PFSK-1 (cell line): ENCODE data around the gene TAF11L14.
"Not testable (repeated sequence)": the region's sequence is repeated elsewhere in the genome, so short reads cannot be mapped to it uniquely, and the experiment has no call there.

Source experiments
- FOXP2 ChIP-seq: optimal IDR thresholded peaks from 2 replicates; pipeline ENCODE3; 2011; ENCODE audit warnings: borderline replicate concordance, control low read depth, inconsistent platforms; ENCODE audit not compliant: insufficient read depth; ENCODE audit errors: extremely low read length, extremely low read depth
- POLR2AphosphoS5 ChIP-seq: IDR thresholded peaks from 2 replicates; pipeline ENCODE4 v1.6.1; 2012; ENCODE audit warnings: low read depth, mild to moderate bottlenecking, control low read depth, low read length, moderate library complexity
- SIN3A ChIP-seq: IDR thresholded peaks from 2 replicates; pipeline ENCODE4 v1.6.1; 2012; ENCODE audit warnings: mild to moderate bottlenecking, low read length, moderate library complexity, borderline replicate concordance; ENCODE audit not compliant: insufficient read depth
- TAF1 ChIP-seq: IDR thresholded peaks from 2 replicates; pipeline ENCODE4 v1.6.1; 2012; ENCODE audit warnings: low read length, control low read depth, borderline replicate concordance; ENCODE audit not compliant: insufficient read depth
- TF ChIP-seq, protein P1 (sequence below), 2 experiments: IDR thresholded peaks; 2 replicates each; pipeline versions ENCODE4 v1.6.1 to v1.8.0; 2011 to 2012; ENCODE audit warnings: low read depth in 2 of 2, low read length in 2 of 2, control low read depth in 1 of 2, inconsistent platforms in 1 of 2, mild to moderate bottlenecking in 1 of 2, moderate library complexity in 1 of 2; ENCODE audit not compliant: insufficient read depth in 1 of 2

TAF11L14 gene

GRCh38 chr5:17603880-17604279 lies 30.4 kb upstream of the TAF11L14 start, which contains the start of gene TAF11L11:
Gene TAF11L11 (plus strand): TSS chr5:17604183.
- TF ChIP-seq, protein P1, sequence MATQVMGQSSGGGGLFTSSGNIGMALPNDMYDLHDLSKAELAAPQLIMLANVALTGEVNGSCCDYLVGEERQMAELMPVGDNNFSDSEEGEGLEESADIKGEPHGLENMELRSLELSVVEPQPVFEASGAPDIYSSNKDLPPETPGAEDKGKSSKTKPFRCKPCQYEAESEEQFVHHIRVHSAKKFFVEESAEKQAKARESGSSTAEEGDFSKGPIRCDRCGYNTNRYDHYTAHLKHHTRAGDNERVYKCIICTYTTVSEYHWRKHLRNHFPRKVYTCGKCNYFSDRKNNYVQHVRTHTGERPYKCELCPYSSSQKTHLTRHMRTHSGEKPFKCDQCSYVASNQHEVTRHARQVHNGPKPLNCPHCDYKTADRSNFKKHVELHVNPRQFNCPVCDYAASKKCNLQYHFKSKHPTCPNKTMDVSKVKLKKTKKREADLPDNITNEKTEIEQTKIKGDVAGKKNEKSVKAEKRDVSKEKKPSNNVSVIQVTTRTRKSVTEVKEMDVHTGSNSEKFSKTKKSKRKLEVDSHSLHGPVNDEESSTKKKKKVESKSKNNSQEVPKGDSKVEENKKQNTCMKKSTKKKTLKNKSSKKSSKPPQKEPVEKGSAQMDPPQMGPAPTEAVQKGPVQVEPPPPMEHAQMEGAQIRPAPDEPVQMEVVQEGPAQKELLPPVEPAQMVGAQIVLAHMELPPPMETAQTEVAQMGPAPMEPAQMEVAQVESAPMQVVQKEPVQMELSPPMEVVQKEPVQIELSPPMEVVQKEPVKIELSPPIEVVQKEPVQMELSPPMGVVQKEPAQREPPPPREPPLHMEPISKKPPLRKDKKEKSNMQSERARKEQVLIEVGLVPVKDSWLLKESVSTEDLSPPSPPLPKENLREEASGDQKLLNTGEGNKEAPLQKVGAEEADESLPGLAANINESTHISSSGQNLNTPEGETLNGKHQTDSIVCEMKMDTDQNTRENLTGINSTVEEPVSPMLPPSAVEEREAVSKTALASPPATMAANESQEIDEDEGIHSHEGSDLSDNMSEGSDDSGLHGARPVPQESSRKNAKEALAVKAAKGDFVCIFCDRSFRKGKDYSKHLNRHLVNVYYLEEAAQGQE (IDR thresholded peaks at IDR 0.05; ENCODE audit: insufficient read depth in 1 of 2, low read depth in 2 of 2, low read length in 2 of 2): not testable (repeated sequence)
- not testable (repeated sequence) for TF ChIP-seq FOXP2, POLR2AphosphoS5

DNA sequence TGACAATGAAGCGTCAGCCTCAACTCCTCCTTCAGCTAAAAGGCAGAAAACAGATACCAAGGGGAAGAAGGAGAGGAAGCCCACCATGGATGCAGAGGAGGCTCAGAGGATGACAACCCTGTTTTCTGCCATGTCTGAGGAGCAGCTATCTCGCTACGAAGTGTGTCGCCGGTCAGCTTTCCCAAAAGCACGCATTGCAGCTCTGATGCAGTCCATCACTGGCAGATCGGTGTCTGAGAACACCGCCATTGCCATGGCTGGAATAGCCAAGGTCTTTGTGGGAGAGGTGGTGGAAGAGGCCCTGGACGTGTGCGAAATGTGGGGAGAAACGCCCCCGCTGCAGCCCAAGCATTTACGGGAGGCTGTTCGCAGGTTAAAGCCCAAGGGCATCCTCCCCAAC lies 29.3 kb upstream of the TAF11L14 start:
- TF ChIP-seq POLR2AphosphoS5 (no peak), SIN3A (no peak), FOXP2 (no peak), TAF1 (no peak)
- TF ChIP-seq, protein P1 (IDR thresholded peaks at IDR 0.05; ENCODE audit: insufficient read depth in 1 of 2, low read depth in 2 of 2, low read length in 2 of 2): no peak

DNA sequence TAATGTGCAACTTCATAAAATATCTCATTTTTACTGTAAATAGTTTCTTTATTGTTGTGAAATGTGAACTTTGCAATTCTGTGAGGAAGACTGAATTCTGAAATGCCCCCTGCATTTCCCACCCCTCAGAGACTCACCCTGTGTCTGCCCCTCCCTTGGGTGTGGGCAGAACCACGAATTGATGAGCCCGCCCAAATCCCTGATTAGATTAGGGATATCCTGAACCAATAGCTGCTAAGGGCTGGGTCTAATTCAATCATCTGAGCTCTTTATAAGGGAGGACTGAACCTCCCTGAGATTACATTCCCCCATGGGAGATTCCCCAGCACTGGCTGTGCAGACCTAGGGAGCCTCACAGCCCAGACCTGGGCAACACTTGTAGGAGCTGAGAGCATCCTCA lies 24.2 kb upstream of the TAF11L14 start, which contains the start of gene TAF11L12:
Gene TAF11L12 (plus strand): TSS at position 301 of the 400 bp plus-strand sequence.
- TF ChIP-seq TAF1, POLR2AphosphoS5, SIN3A: not testable (repeated sequence)

GRCh38 chr5:17614872-17615605 lies 19.2 kb upstream of the TAF11L14 start:
- no peak for TF ChIP-seq FOXP2
- TF ChIP-seq TAF1: no peak
- TF ChIP-seq, protein P1 (IDR thresholded peaks at IDR 0.05; ENCODE audit: insufficient read depth in 1 of 2, low read depth in 2 of 2, low read length in 2 of 2): no peak
- no peak for TF ChIP-seq POLR2AphosphoS5

DNA sequence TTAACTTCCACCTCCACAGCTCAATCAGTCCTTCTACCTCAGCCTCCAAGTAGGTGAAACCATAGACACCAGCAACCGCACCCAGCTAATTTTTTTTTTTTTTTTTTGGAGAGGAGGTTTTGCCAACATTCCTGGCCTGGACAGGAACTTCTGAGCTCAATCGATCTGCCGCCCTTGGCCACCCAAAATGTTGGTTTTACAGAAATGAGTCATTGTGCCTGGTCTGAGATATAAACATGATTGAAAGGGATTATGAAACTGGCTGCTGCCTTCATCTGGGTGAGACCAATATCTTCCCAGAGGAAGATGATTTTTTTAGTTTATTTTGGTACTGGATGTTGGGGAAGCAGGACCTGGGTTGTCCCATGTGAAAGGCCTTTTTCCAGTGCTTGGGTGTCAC lies 14.9 kb upstream of the TAF11L14 start:
- TF ChIP-seq POLR2AphosphoS5 (no peak), TAF1 (no peak)

- TF ChIP-seq SIN3A: no peak
- no peak for TF ChIP-seq TAF1
- no peak for TF ChIP-seq FOXP2
- TF ChIP-seq, protein P1 (IDR thresholded peaks at IDR 0.05; ENCODE audit: insufficient read depth in 1 of 2, low read depth in 2 of 2, low read length in 2 of 2): no peak
- TF ChIP-seq POLR2AphosphoS5: no peak
Observed at GRCh38 chr5:17620627-17621026, 13.6 kb upstream of the TAF11L14 start.
